Osteoblast (primary cell): ENCODE measurements around the gene OTUB2. TPM values are rescaled to one million over a fixed set of nuclear protein-coding genes. Genes with fewer than 3 reads are reported as not detected.

Experiments
- DNase-seq: peaks from one replicate; pipeline ENCODE4 v3.0.0; 2011; ENCODE audit warnings: low spot score, mixed read lengths; ENCODE audit not compliant: insufficient read length; ENCODE audit errors: missing footprints
- H2AFZ ChIP-seq: 2 replicates; pipeline ENCODE4 v1.6.0; 2011; ENCODE audit warnings: mild to moderate bottlenecking, low read length
- H3K27ac ChIP-seq: 2 replicates; pipeline ENCODE4 v1.5.1; 2011; ENCODE audit warnings: mild to moderate bottlenecking, low read depth, low read length, moderate library complexity
- H3K27me3 ChIP-seq: 2 replicates; pipeline ENCODE4 v1.6.0; 2012; ENCODE audit warnings: mild to moderate bottlenecking, control low read depth, inconsistent platforms, low read length, moderate library complexity; ENCODE audit not compliant: insufficient read depth
- H3K36me3 ChIP-seq: 2 replicates; pipeline ENCODE4 v1.5.1; 2011; ENCODE audit warnings: mild to moderate bottlenecking, low read length, control low read depth, moderate library complexity; ENCODE audit not compliant: insufficient read depth
- H3K4me1 ChIP-seq: 2 replicates; pipeline ENCODE4 v1.5.1; 2011; ENCODE audit warnings: mild to moderate bottlenecking, low read length, control low read depth, moderate library complexity; ENCODE audit not compliant: insufficient read depth
- H3K4me2 ChIP-seq: 2 replicates; pipeline ENCODE4 v1.6.0; 2011; ENCODE audit warnings: mild to moderate bottlenecking, low read length; ENCODE audit not compliant: insufficient read depth
- H3K4me3 ChIP-seq: fragments of 200-600 bp; sonication (generic); 3 replicates; pipeline ENCODE4 v1.5.1; 2012; ENCODE audit warnings: mild to moderate bottlenecking, low read length, inconsistent platforms; ENCODE audit not compliant: insufficient read depth
- H3K79me2 ChIP-seq: 2 replicates; pipeline ENCODE4 v1.6.0; 2012; ENCODE audit warnings: mild to moderate bottlenecking, low read length, control low read depth, inconsistent platforms; ENCODE audit not compliant: insufficient read depth
- H3K9me3 ChIP-seq: 2 replicates; pipeline ENCODE4 v1.5.1; 2011; ENCODE audit warnings: low read depth, low read length, control low read depth
- H4K20me1 ChIP-seq: 2 replicates; pipeline ENCODE4 v1.6.0; 2012; ENCODE audit warnings: mild to moderate bottlenecking, low read length, control low read depth; ENCODE audit not compliant: insufficient read depth
- total RNA-seq: library from RNA; depleted of rRNA; stranded (reverse); fragments of >200 nt; gene quantifications from 2 replicates; pipeline ENCODE4 v1.2.3, GENCODE V29; 2012
- TF ChIP-seq, protein P1 (sequence below): IDR thresholded peaks from 2 replicates; pipeline ENCODE4 v1.5.1; 2011; ENCODE audit warnings: mild to moderate bottlenecking, low read depth, low read length, moderate library complexity; ENCODE audit errors: extremely low read depth

OTUB2 gene
- total RNA-seq, 1 donor = 1.4 TPM

- TF ChIP-seq, protein P1, sequence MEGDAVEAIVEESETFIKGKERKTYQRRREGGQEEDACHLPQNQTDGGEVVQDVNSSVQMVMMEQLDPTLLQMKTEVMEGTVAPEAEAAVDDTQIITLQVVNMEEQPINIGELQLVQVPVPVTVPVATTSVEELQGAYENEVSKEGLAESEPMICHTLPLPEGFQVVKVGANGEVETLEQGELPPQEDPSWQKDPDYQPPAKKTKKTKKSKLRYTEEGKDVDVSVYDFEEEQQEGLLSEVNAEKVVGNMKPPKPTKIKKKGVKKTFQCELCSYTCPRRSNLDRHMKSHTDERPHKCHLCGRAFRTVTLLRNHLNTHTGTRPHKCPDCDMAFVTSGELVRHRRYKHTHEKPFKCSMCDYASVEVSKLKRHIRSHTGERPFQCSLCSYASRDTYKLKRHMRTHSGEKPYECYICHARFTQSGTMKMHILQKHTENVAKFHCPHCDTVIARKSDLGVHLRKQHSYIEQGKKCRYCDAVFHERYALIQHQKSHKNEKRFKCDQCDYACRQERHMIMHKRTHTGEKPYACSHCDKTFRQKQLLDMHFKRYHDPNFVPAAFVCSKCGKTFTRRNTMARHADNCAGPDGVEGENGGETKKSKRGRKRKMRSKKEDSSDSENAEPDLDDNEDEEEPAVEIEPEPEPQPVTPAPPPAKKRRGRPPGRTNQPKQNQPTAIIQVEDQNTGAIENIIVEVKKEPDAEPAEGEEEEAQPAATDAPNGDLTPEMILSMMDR = no peak
- Histone ChIP-seq H2AFZ (no peak overlapping the region), H3K9me3 (no peaks in the 10 kb centered on the region), H3K4me3 (no peak overlapping the region), H3K36me3 (no peaks in the 10 kb centered on the region), H3K27me3 (no peaks in the 10 kb centered on the region), H4K20me1 (no peaks in the 10 kb centered on the region), H3K4me1 (peaks cover 14% of the 10 kb centered on the region), H3K4me2 (no peak overlapping the region), H3K27ac (no peak overlapping the region), H3K79me2 (no peaks in the 10 kb centered on the region)
- no peak for DNase-seq
Measured at GRCh38 chr14:93991212-93991611, 34.9 kb upstream of the OTUB2 start.

GRCh38 chr14:93991649-93992048, 34.5 kb upstream of the OTUB2 start:
- H2AFZ ChIP-seq = no peak overlapping the region
- no peaks in the 10 kb centered on the region for H4K20me1 ChIP-seq
- no peak for DNase-seq
- no peak overlapping the region for H3K27ac ChIP-seq
- H3K27me3 ChIP-seq = no peaks in the 10 kb centered on the region
- peaks cover 14% of the 10 kb centered on the region for H3K4me1 ChIP-seq
- TF ChIP-seq, protein P1 = no peak
- no peak overlapping the region for H3K4me3 ChIP-seq
- H3K36me3 ChIP-seq = no peaks in the 10 kb centered on the region
- no peaks in the 10 kb centered on the region for H3K79me2 ChIP-seq
- no peaks in the 10 kb centered on the region for H3K9me3 ChIP-seq
- no peak overlapping the region for H3K4me2 ChIP-seq

- Histone ChIP-seq H3K27ac (no peak overlapping the region), H3K36me3 (no peaks in the 10 kb centered on the region), H3K9me3 (no peaks in the 10 kb centered on the region), H3K4me1 (peaks cover 14% of the 10 kb centered on the region), H3K4me2 (no peak overlapping the region), H3K27me3 (no peaks in the 10 kb centered on the region), H2AFZ (no peak overlapping the region), H4K20me1 (no peaks in the 10 kb centered on the region), H3K79me2 (no peaks in the 10 kb centered on the region), H3K4me3 (no peak overlapping the region)
- no peak for DNase-seq
- TF ChIP-seq, protein P1 = no peak
Measured at GRCh38 chr14:93993382-93993781, 32.8 kb upstream of the OTUB2 start.

GRCh38 chr14:93994919-93995682, 31.0 kb upstream of the OTUB2 start:
- Histone ChIP-seq H4K20me1 (no peaks in the 10 kb centered on the region), H3K27ac (peak overlapping the region; percentile 86), H3K27me3 (no peaks in the 10 kb centered on the region), H2AFZ (peak overlapping the region; percentile 91), H3K4me3 (peak overlapping the region; percentile 50), H3K79me2 (no peaks in the 10 kb centered on the region), H3K36me3 (no peaks in the 10 kb centered on the region), H3K9me3 (no peaks in the 10 kb centered on the region), H3K4me1 (peaks cover 14% of the 10 kb centered on the region), H3K4me2 (peak overlapping the region; percentile 77)
- peak; percentile 97 for DNase-seq
- TF ChIP-seq, protein P1 = no peak
